PFSK-1 (cell line): ENCODE measurements around the gene CEP85L.

Source experiments
- FOXP2 ChIP-seq: optimal IDR thresholded peaks from 2 replicates; pipeline ENCODE3; 2011; ENCODE audit warnings: borderline replicate concordance, control low read depth, inconsistent platforms; ENCODE audit not compliant: insufficient read depth; ENCODE audit errors: extremely low read length, extremely low read depth
- POLR2AphosphoS5 ChIP-seq: IDR thresholded peaks from 2 replicates; pipeline ENCODE4 v1.6.1; 2012; ENCODE audit warnings: low read depth, mild to moderate bottlenecking, control low read depth, low read length, moderate library complexity
- REST ChIP-seq, 2 experiments: IDR thresholded peaks; 2 replicates each; pipeline versions ENCODE4 v1.6.1 to v1.8.0; 2011 to 2012; ENCODE audit warnings: low read depth in 2 of 2, low read length in 2 of 2, control low read depth in 1 of 2, inconsistent platforms in 1 of 2, mild to moderate bottlenecking in 1 of 2, moderate library complexity in 1 of 2; ENCODE audit not compliant: insufficient read depth in 1 of 2
- SIN3A ChIP-seq: IDR thresholded peaks from 2 replicates; pipeline ENCODE4 v1.6.1; 2012; ENCODE audit warnings: mild to moderate bottlenecking, low read length, moderate library complexity, borderline replicate concordance; ENCODE audit not compliant: insufficient read depth
- TAF1 ChIP-seq: IDR thresholded peaks from 2 replicates; pipeline ENCODE4 v1.6.1; 2012; ENCODE audit warnings: low read length, control low read depth, borderline replicate concordance; ENCODE audit not compliant: insufficient read depth

CEP85L gene

GRCh38 chr6:118678866-118679265 is 27.5 kb upstream of the CEP85L start:
- TF ChIP-seq POLR2AphosphoS5 (no peak), FOXP2 (no peak), TAF1 (no peak), REST (IDR thresholded peaks at IDR 0.05; ENCODE audit: insufficient read depth in 1 of 2, low read depth in 2 of 2, low read length in 2 of 2) (no peak), SIN3A (no peak)

GRCh38 chr6:118677193-118677592 is 25.8 kb upstream of the CEP85L start:
- TF ChIP-seq REST (IDR thresholded peaks at IDR 0.05; ENCODE audit: insufficient read depth in 1 of 2, low read depth in 2 of 2, low read length in 2 of 2) (peak; percentile 73 to 92), POLR2AphosphoS5 (no peak), FOXP2 (no peak)

DNA sequence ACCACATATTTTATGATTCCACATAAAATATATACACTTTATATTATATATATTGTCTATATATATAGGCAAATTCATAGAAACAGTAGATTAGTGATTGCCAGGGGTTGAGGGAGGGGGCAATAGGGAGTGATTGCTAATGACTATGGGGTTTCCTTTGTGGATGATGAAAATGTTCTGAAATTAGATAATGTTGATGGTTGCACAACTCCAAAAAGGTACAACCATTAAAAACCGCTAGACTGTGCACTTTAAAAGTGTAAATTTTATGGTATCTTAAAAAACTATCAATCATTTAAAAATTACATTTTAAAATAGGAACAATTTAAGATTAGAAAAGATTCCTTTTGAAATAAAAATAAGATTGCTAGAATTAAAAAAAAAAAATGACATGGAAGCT is 23.8 kb upstream of the CEP85L start:
- TF ChIP-seq POLR2AphosphoS5 (no peak), FOXP2 (no peak), REST (IDR thresholded peaks at IDR 0.05; ENCODE audit: insufficient read depth in 1 of 2, low read depth in 2 of 2, low read length in 2 of 2) (no peak), SIN3A (no peak), TAF1 (no peak)

- TF ChIP-seq FOXP2, result no peak
- no peak for TF ChIP-seq SIN3A
- no peak for TF ChIP-seq TAF1
- no peak for TF ChIP-seq POLR2AphosphoS5
- no peak for TF ChIP-seq REST (IDR thresholded peaks at IDR 0.05; ENCODE audit: insufficient read depth in 1 of 2, low read depth in 2 of 2, low read length in 2 of 2)
Observed at GRCh38 chr6:118674772-118675171, 23.4 kb upstream of the CEP85L start.

- TF ChIP-seq FOXP2 (no peak), POLR2AphosphoS5 (no peak), REST (IDR thresholded peaks at IDR 0.05; ENCODE audit: insufficient read depth in 1 of 2, low read depth in 2 of 2, low read length in 2 of 2) (no peak), TAF1 (no peak), SIN3A (no peak)
Observed at GRCh38 chr6:118672678-118673077, 21.3 kb upstream of the CEP85L start.
